Trophoblast cell (in vitro differentiated cells and primary cell): ENCODE results near the gene UGT1A4. TPM values are rescaled to one million over a fixed set of nuclear protein-coding genes. Genes with fewer than 3 reads are reported as not detected.

ENCODE experiments used
- DNase-seq, 2 donors: peaks; one replicate each; pipeline ENCODE4 v3.0.0-alpha.2; 2016
- H2AFZ ChIP-seq: 2 replicates; pipeline ENCODE4 v1.6.1; 2013; ENCODE audit warnings: low read length, moderate library complexity, mild to moderate bottlenecking; ENCODE audit not compliant: insufficient read depth, poor library complexity
- H2AK5ac ChIP-seq: 2 replicates; pipeline ENCODE4 v1.6.1; 2013; ENCODE audit warnings: mild to moderate bottlenecking, low read length
- H2BK120ac ChIP-seq: 2 replicates; pipeline ENCODE4 v1.6.1; 2013; ENCODE audit warnings: low read length, mild to moderate bottlenecking, moderate library complexity; ENCODE audit not compliant: insufficient read depth, poor library complexity
- H2BK12ac ChIP-seq: 2 replicates; pipeline ENCODE4 v1.6.1; 2013; ENCODE audit warnings: mild to moderate bottlenecking, low read length, moderate library complexity
- H2BK5ac ChIP-seq: 2 replicates; pipeline ENCODE4 v1.6.1; 2013; ENCODE audit warnings: low read length, low read depth, moderate library complexity, mild to moderate bottlenecking; ENCODE audit not compliant: poor library complexity
- H3K14ac ChIP-seq: 2 replicates; pipeline ENCODE4 v1.6.1; 2013; ENCODE audit warnings: mild to moderate bottlenecking, low read length
- H3K18ac ChIP-seq: 2 replicates; pipeline ENCODE4 v1.6.1; 2013; ENCODE audit warnings: mild to moderate bottlenecking, low read length
- H3K23ac ChIP-seq: 2 replicates; pipeline ENCODE4 v1.6.1; 2013; ENCODE audit warnings: low read length
- H3K27ac ChIP-seq: 2 replicates; pipeline ENCODE4 v1.5.1; 2013; ENCODE audit warnings: low read depth, mild to moderate bottlenecking, inconsistent platforms, low read length, moderate library complexity
- H3K27me3 ChIP-seq: 2 replicates; pipeline ENCODE4 v1.6.1; 2013; ENCODE audit warnings: inconsistent platforms, mild to moderate bottlenecking, low read length, moderate library complexity; ENCODE audit not compliant: insufficient read depth
- H3K36me3 ChIP-seq, 2 experiments: 1 replicate in 1 of 2; 2 replicates in 1 of 2; pipeline ENCODE4 v1.6.1; 2013; ENCODE audit warnings: low read length in 2 of 2, mild to moderate bottlenecking in 2 of 2, moderate library complexity in 1 of 2; ENCODE audit not compliant: insufficient read depth in 2 of 2, control insufficient read depth in 1 of 2
- H3K4ac ChIP-seq: 2 replicates; pipeline ENCODE4 v1.6.1; 2013; ENCODE audit warnings: low read depth, mild to moderate bottlenecking, low read length, moderate library complexity
- H3K4me1 ChIP-seq, 2 experiments: 1 replicate in 1 of 2; 2 replicates in 1 of 2; pipeline ENCODE4 v1.6.1; 2013; ENCODE audit warnings: low read length in 2 of 2, mild to moderate bottlenecking in 2 of 2, moderate library complexity in 1 of 2; ENCODE audit not compliant: insufficient read depth in 2 of 2, control insufficient read depth in 1 of 2
- H3K4me2 ChIP-seq: 2 replicates; pipeline ENCODE4 v1.6.1; 2013; ENCODE audit warnings: inconsistent platforms, mild to moderate bottlenecking, low read length, moderate library complexity
- H3K4me3 ChIP-seq: 2 replicates; pipeline ENCODE4 v1.5.1; 2013; ENCODE audit warnings: mild to moderate bottlenecking, low read depth, low read length, inconsistent platforms
- H3K79me1 ChIP-seq: one replicate; pipeline ENCODE4 v1.6.1; 2013; ENCODE audit warnings: low read length
- H3K79me2 ChIP-seq: 2 replicates; pipeline ENCODE4 v1.6.1; 2013; ENCODE audit warnings: low read length, mild to moderate bottlenecking; ENCODE audit not compliant: control insufficient read depth, insufficient read depth, poor library complexity
- H3K9ac ChIP-seq: 2 replicates; pipeline ENCODE4 v1.6.1; 2013; ENCODE audit warnings: mild to moderate bottlenecking, low read length
- H3K9me3 ChIP-seq: 2 replicates; pipeline ENCODE4 v1.6.1; 2013; ENCODE audit warnings: low read depth, mild to moderate bottlenecking, control low read depth, inconsistent platforms, low read length; ENCODE audit not compliant: insufficient read depth
- H4K12ac ChIP-seq: 2 replicates; pipeline ENCODE4 v1.6.1; 2013; ENCODE audit warnings: low read depth, mild to moderate bottlenecking, low read length, moderate library complexity
- H4K8ac ChIP-seq: 2 replicates; pipeline ENCODE4 v1.6.1; 2013; ENCODE audit warnings: low read depth, mild to moderate bottlenecking, low read length, moderate library complexity
- H4K91ac ChIP-seq: one replicate; pipeline ENCODE4 v1.6.1; 2013; ENCODE audit warnings: low read depth, mild to moderate bottlenecking, low read length, moderate library complexity
- WGBS: extraction: QIAGEN DNeasy Blood & Tissue Kit; methylation state at CpG from one replicate; pipeline ENCODE4 v1.1.7; 2013; ENCODE audit warnings: missing lambda C conversion rate; ENCODE audit not compliant: insufficient read length, insufficient coverage; ENCODE audit errors: extremely low coverage; 5-methylcytosine and 5-hydroxymethylcytosine counted together
- polyA plus RNA-seq: library from polyadenylated mRNA; stranded (reverse); fragments of 200-250 nt; gene quantifications from 2 replicates; pipeline ENCODE4 v1.2.3, GENCODE V29; 2013

UGT1A4 gene
- not detected in 2 replicates for polyA plus RNA-seq

GRCh38 chr2:233718552-233718951 is at the start of gene UGT1A4:
Gene UGT1A4, plus strand, starts transcription at chr2:233718736. Its CDS starts 85 bp downstream, at chr2:233718821.
- no peak for DNase-seq
- no CpG with 5 or more reads among the region's 7 CpGs for WGBS
- Histone ChIP-seq H3K27me3 (no peaks in the 10 kb centered on the region), H3K4ac (no peak within 1 kb of the TSS), H2AFZ (no peak within 1 kb of the TSS), H4K8ac (no peak within 1 kb of the TSS), H3K4me3 (no peak within 1 kb of the TSS), H2BK12ac (no peak within 1 kb of the TSS), H3K9ac (no peak within 1 kb of the TSS), H4K12ac (no peak within 1 kb of the TSS), H4K91ac (no peak within 1 kb of the TSS), H3K79me1 (no peaks in the 10 kb centered on the region), H3K4me1 (no peaks in the 10 kb centered on the region), H2AK5ac (no peak within 1 kb of the TSS), H3K36me3 (no peaks in the 10 kb centered on the region), H3K18ac (no peak within 1 kb of the TSS), H3K9me3 (peaks cover 8% of the 10 kb centered on the region), H2BK120ac (no peak within 1 kb of the TSS), H2BK5ac (no peak within 1 kb of the TSS), H3K23ac (no peak within 1 kb of the TSS), H3K79me2 (no peaks in the 10 kb centered on the region), H3K4me2 (no peak within 1 kb of the TSS), H3K14ac (no peak within 1 kb of the TSS), H3K27ac (no peak within 1 kb of the TSS)

GRCh38 chr2:233671290-233672161 is 47.0 kb upstream of the UGT1A4 start, which contains the start of gene UGT1A9:
Gene UGT1A9, plus strand, starts transcription at chr2:233671898. Its CDS starts 37 bp downstream, at chr2:233671935.
- H3K4ac ChIP-seq = no peak within 1 kb of the TSS
- no peak within 1 kb of the TSS for H3K27ac ChIP-seq
- no peaks in the 10 kb centered on the region for H3K79me1 ChIP-seq
- H4K12ac ChIP-seq = no peak within 1 kb of the TSS
- no peak within 1 kb of the TSS for H2AK5ac ChIP-seq
- no peak within 1 kb of the TSS for H3K4me2 ChIP-seq
- H3K36me3 ChIP-seq = no peaks in the 10 kb centered on the region
- H3K14ac ChIP-seq = no peak within 1 kb of the TSS
- H3K4me1 ChIP-seq = no peaks in the 10 kb centered on the region
- no peak within 1 kb of the TSS for H3K4me3 ChIP-seq
- H3K18ac ChIP-seq = no peak within 1 kb of the TSS
- H3K9ac ChIP-seq = no peak within 1 kb of the TSS
- H3K79me2 ChIP-seq = no peaks in the 10 kb centered on the region
- H4K8ac ChIP-seq = no peak within 1 kb of the TSS
- no peak within 1 kb of the TSS for H3K23ac ChIP-seq
- H4K91ac ChIP-seq = no peak within 1 kb of the TSS
- no peak within 1 kb of the TSS for H2BK5ac ChIP-seq
- no CpG with 5 or more reads among the region's 5 CpGs for WGBS
- no peaks in the 10 kb centered on the region for H3K27me3 ChIP-seq
- DNase-seq = no peak
- no peak within 1 kb of the TSS for H2BK120ac ChIP-seq
- no peak within 1 kb of the TSS for H2AFZ ChIP-seq
- H3K9me3 ChIP-seq = no peaks in the 10 kb centered on the region
- H2BK12ac ChIP-seq = no peak within 1 kb of the TSS

- no peak overlapping the region for H3K23ac ChIP-seq
- H2BK5ac ChIP-seq = no peak overlapping the region
- no peak overlapping the region for H3K18ac ChIP-seq
- H3K9me3 ChIP-seq = no peaks in the 10 kb centered on the region
- no peak overlapping the region for H3K14ac ChIP-seq
- H2BK120ac ChIP-seq = no peak overlapping the region
- no peak overlapping the region for H2AK5ac ChIP-seq
- H3K4me3 ChIP-seq = no peak overlapping the region
- H3K79me1 ChIP-seq = no peaks in the 10 kb centered on the region
- no peaks in the 10 kb centered on the region for H3K4me1 ChIP-seq
- no peak overlapping the region for H2AFZ ChIP-seq
- no peak overlapping the region for H3K27ac ChIP-seq
- no peak for DNase-seq
- no peak overlapping the region for H3K4ac ChIP-seq
- no peaks in the 10 kb centered on the region for H3K36me3 ChIP-seq
- H3K4me2 ChIP-seq = no peak overlapping the region
- no peak overlapping the region for H4K91ac ChIP-seq
- H2BK12ac ChIP-seq = no peak overlapping the region
- no peaks in the 10 kb centered on the region for H3K27me3 ChIP-seq
- no CpG with 5 or more reads among the region's 3 CpGs for WGBS
- no peak overlapping the region for H4K8ac ChIP-seq
- H4K12ac ChIP-seq = no peak overlapping the region
- no peaks in the 10 kb centered on the region for H3K79me2 ChIP-seq
- H3K9ac ChIP-seq = no peak overlapping the region
These were observed 45.6 kb upstream of the UGT1A4 start for GRCh38 chr2:233672886-233673285.

GRCh38 chr2:233673896-233674295 is 44.6 kb upstream of the UGT1A4 start:
- Histone ChIP-seq H3K9ac (no peak overlapping the region), H3K23ac (no peak overlapping the region), H2BK5ac (no peak overlapping the region), H3K4me2 (no peak overlapping the region), H3K27me3 (no peaks in the 10 kb centered on the region), H3K36me3 (no peaks in the 10 kb centered on the region), H3K79me2 (no peaks in the 10 kb centered on the region), H2AK5ac (no peak overlapping the region), H3K9me3 (no peaks in the 10 kb centered on the region), H2BK120ac (no peak overlapping the region), H3K4ac (no peak overlapping the region), H4K12ac (no peak overlapping the region), H3K14ac (no peak overlapping the region), H3K4me3 (no peak overlapping the region), H2BK12ac (no peak overlapping the region), H4K8ac (no peak overlapping the region), H3K27ac (no peak overlapping the region), H3K18ac (no peak overlapping the region), H3K4me1 (no peaks in the 10 kb centered on the region), H2AFZ (no peak overlapping the region), H4K91ac (no peak overlapping the region), H3K79me1 (no peaks in the 10 kb centered on the region)
- DNase-seq = no peak
